HepG2 (cell line): ENCODE measurements around the gene HACD1. TPM values are rescaled to one million over a fixed set of nuclear protein-coding genes. Genes with fewer than 3 reads are reported as not detected.
A peak's percentile ranks its signal among the peaks of the same experiment; 100 is the strongest.

Source experiments
- BORCS8-MEF2B ChIP-seq: sonication (generic); formaldehyde crosslinking; IDR thresholded peaks from 2 replicates; pipeline ENCODE4 v1.8.0; 2022; ENCODE audit warnings: mild to moderate bottlenecking, missing genetic modification reagents
- CEBPB ChIP-seq: IDR thresholded peaks from 2 replicates; pipeline ENCODE4 v1.6.1; 2011; ENCODE audit warnings: low read depth, low read length, improper control_type of control experiment, borderline replicate concordance
- CHCHD3 ChIP-seq: sonication (generic); formaldehyde crosslinking; IDR thresholded peaks from 2 replicates; pipeline ENCODE4 v1.8.0; 2022; ENCODE audit warnings: mild to moderate bottlenecking, missing genetic modification reagents, moderate library complexity
- GMEB1 ChIP-seq: sonication (generic); formaldehyde crosslinking; IDR thresholded peaks from 2 replicates; pipeline ENCODE4 v1.5.1; 2020; ENCODE audit warnings: missing genetic modification reagents, mild to moderate bottlenecking, borderline replicate concordance
- HOXD1 ChIP-seq: sonication (generic); formaldehyde crosslinking; IDR thresholded peaks from 2 replicates; pipeline ENCODE4 v1.5.0; 2020; ENCODE audit warnings: missing genetic modification reagents
- IRF2 ChIP-seq: IDR thresholded peaks from 2 replicates; pipeline ENCODE4 v1.6.1; 2018; ENCODE audit warnings: missing genetic modification reagents, missing compliant biosample characterization
- MZF1 ChIP-seq: sonication (generic); formaldehyde crosslinking; IDR thresholded peaks from 2 replicates; pipeline ENCODE4 v1.8.1; 2023; ENCODE audit warnings: mild to moderate bottlenecking, missing genetic modification reagents, borderline replicate concordance
- NFYC ChIP-seq: IDR thresholded peaks from 2 replicates; pipeline ENCODE4 v1.6.1; 2016; ENCODE audit warnings: missing genetic modification reagents, missing compliant biosample characterization
- NR2F6 ChIP-seq, 2 experiments: IDR thresholded peaks; 2 replicates each; pipeline ENCODE4 v1.6.1; 2016; ENCODE audit warnings: antibody characterized with exemption in 1 of 2, mild to moderate bottlenecking in 1 of 2
- SATB2 ChIP-seq: sonication (generic); formaldehyde crosslinking; IDR thresholded peaks from 2 replicates; pipeline ENCODE4 v1.5.0; 2020; ENCODE audit warnings: missing genetic modification reagents
- TFDP1 ChIP-seq: IDR thresholded peaks from 2 replicates; pipeline ENCODE4 v1.6.1; 2016; ENCODE audit warnings: missing compliant biosample characterization, missing genetic modification reagents, borderline replicate concordance
- ZBTB40 ChIP-seq, 2 experiments: fragments of 450-650 bp in 1 of 2; sonication (generic) in 1 of 2; formaldehyde crosslinking in 1 of 2; IDR thresholded peaks; 2 replicates each; pipeline versions ENCODE4 v1.6.1 to v1.8.0; 2016 to 2022; ENCODE audit warnings: antibody characterized with exemption in 1 of 2, mild to moderate bottlenecking in 1 of 2, missing genetic modification reagents in 1 of 2
- ZFP36L2 ChIP-seq: sonication (generic); formaldehyde crosslinking; IDR thresholded peaks from 2 replicates; pipeline ENCODE4 v1.4.0; 2020; ENCODE audit warnings: missing genetic modification reagents
- ZKSCAN1 ChIP-seq: fragments of 150-350 bp; IDR thresholded peaks from 2 replicates; pipeline ENCODE4 v1.6.1; 2014; ENCODE audit warnings: low read length
- ZKSCAN8 ChIP-seq: IDR thresholded peaks from 2 replicates; pipeline ENCODE4 v1.6.1; 2016; ENCODE audit warnings: borderline replicate concordance, missing genetic modification reagents, missing compliant biosample characterization
- ZNF576 ChIP-seq: sonication (generic); formaldehyde crosslinking; IDR thresholded peaks from 2 replicates; pipeline ENCODE4 v1.4.0; 2020; ENCODE audit warnings: mild to moderate bottlenecking, missing genetic modification reagents
- ZNF703 ChIP-seq: sonication (generic); formaldehyde crosslinking; IDR thresholded peaks from 2 replicates; pipeline ENCODE4 v1.5.1; 2020; ENCODE audit warnings: missing genetic modification reagents, mild to moderate bottlenecking, moderate library complexity, borderline replicate concordance
- polyA plus RNA-seq, 8 experiments: library from polyadenylated mRNA; depleted of rRNA in 3 of 8; stranded (reverse) in 7 of 8; unstranded in 1 of 8; fragments of >200 nt; fragmentation: Illumina TruSeq in 4 of 8; extraction: Trizol in 4 of 8; gene quantifications; 2 replicates each; pipeline versions ENCODE4 v1.2.1 to v1.2.3, GENCODE V29; 2011 to 2016; ENCODE audit warnings: low read depth in 4 of 8, missing spikeins in 1 of 8, mixed read lengths in 1 of 8; ENCODE audit not compliant: insufficient read depth in 1 of 8
- total RNA-seq, 5 experiments: library from RNA; depleted of rRNA; stranded (reverse); fragments of >200 nt; fragmentation: Illumina TruSeq; extraction: Trizol; gene quantifications; 2 replicates each; pipeline ENCODE4 v1.2.3, GENCODE V29; 2016; ENCODE audit warnings: low read depth in 1 of 5

The HACD1 gene
- total and polyA plus RNA-seq, 2 of the 13 experiments (the other 11 are each of a cell fraction or from before 2014, with no cell fraction given) = 43.4 to 47.6 TPM

- no peak for TF ChIP-seq ZBTB40 (IDR thresholded peaks at IDR 0.05)
- TF ChIP-seq ZBTB40 (CRISPR knock-in tag; IDR thresholded peaks at IDR 0.05) = peak; percentile 13; the same call in 1 of the 2 replicates
- peak; percentile 75; the same call in 1 of the 2 replicates for TF ChIP-seq TFDP1
- no peak for TF ChIP-seq ZNF703 (CRISPR knock-in tag)
- TF ChIP-seq CEBPB = no peak
- TF ChIP-seq ZKSCAN8 (CRISPR knock-in tag) = no peak
- no peak; the same call in 1 of the 2 replicates for TF ChIP-seq ZKSCAN1
- TF ChIP-seq HOXD1 = no peak
- TF ChIP-seq CHCHD3 = no peak
- TF ChIP-seq NR2F6 (IDR thresholded peaks at IDR 0.05) = no peak
- TF ChIP-seq NR2F6 (CRISPR knock-in tag; IDR thresholded peaks at IDR 0.05) = no peak
- no peak for TF ChIP-seq ZFP36L2 (CRISPR knock-in tag)
- TF ChIP-seq ZNF576 (CRISPR knock-in tag) = no peak
- TF ChIP-seq SATB2 (CRISPR knock-in tag) = no peak
- no peak for TF ChIP-seq NFYC (CRISPR knock-in tag)
- TF ChIP-seq GMEB1 = peak; percentile 60; the same call in 1 of the 2 replicates
- TF ChIP-seq IRF2 (CRISPR knock-in tag) = peak; percentile 19; the same call in 1 of the 2 replicates
- TF ChIP-seq MZF1 = no peak
- TF ChIP-seq BORCS8-MEF2B (CRISPR knock-in tag) = no peak
These were observed 26.7 kb upstream of the HACD1 start, which contains the start of gene STAM (continued) for GRCh38 chr10:17643755-17644484.
